GM23338 (cell line): ENCODE data around the gene SUCLG2. TPM values are rescaled to one million over a fixed set of nuclear protein-coding genes. Genes with fewer than 3 reads are reported as not detected.

Experiments
- ATAC-seq: fragments of 200-7000 bp; cut with Tn5 transposase; 3 replicates; pipeline ENCODE4 v1.9.1; 2020
- DNase-seq: peaks from one replicate; pipeline ENCODE4 v3.0.0-alpha.2; 2015; ENCODE audit warnings: low spot score
- H2AFZ ChIP-seq: fragments of 200-600 bp; sonication (generic); 2 replicates; pipeline ENCODE4 v1.8.0; 2016; ENCODE audit warnings: antibody characterized with exemption, mild to moderate bottlenecking, moderate library complexity
- H3F3A ChIP-seq: fragments of 200-600 bp; sonication (generic); replicated peaks from 2 replicates; pipeline ENCODE4 v1.8.0; 2017; ENCODE audit warnings: antibody characterized with exemption, mixed run types, low read depth
- H3K27ac ChIP-seq: fragments of 200-600 bp; sonication (generic); 2 replicates; pipeline ENCODE4 v1.6.1; 2016; ENCODE audit warnings: low read depth
- H3K27me3 ChIP-seq: fragments of 200-600 bp; sonication (generic); 2 replicates; pipeline ENCODE4 v1.8.0; 2016; ENCODE audit warnings: mild to moderate bottlenecking, mixed run types, moderate library complexity; ENCODE audit not compliant: insufficient read depth
- H3K36me3 ChIP-seq: fragments of 200-600 bp; sonication (generic); 2 replicates; pipeline ENCODE4 v1.8.0; 2016; ENCODE audit warnings: mild to moderate bottlenecking; ENCODE audit not compliant: insufficient read depth
- H3K4me1 ChIP-seq: fragments of 200-600 bp; sonication (generic); 2 replicates; pipeline ENCODE4 v1.8.0; 2016; ENCODE audit warnings: mild to moderate bottlenecking, moderate library complexity; ENCODE audit not compliant: insufficient read depth
- H3K4me2 ChIP-seq: fragments of 200-600 bp; sonication (generic); 2 replicates; pipeline ENCODE4 v1.7.1; 2017; ENCODE audit warnings: mixed run types
- H3K4me3 ChIP-seq: fragments of 200-600 bp; sonication (generic); 2 replicates; pipeline ENCODE4 v1.6.1; 2016; ENCODE audit warnings: mixed run types
- H3K79me2 ChIP-seq: fragments of 200-600 bp; sonication (generic); replicated peaks from 2 replicates; pipeline ENCODE4 v1.8.0; 2017; ENCODE audit warnings: mild to moderate bottlenecking; ENCODE audit not compliant: insufficient read depth
- H3K9me2 ChIP-seq: fragments of 200-600 bp; sonication (generic); 2 replicates; pipeline ENCODE4 v1.8.0; 2017; ENCODE audit not compliant: insufficient read depth
- H4K20me1 ChIP-seq: fragments of 200-600 bp; sonication (generic); replicated peaks from 2 replicates; pipeline ENCODE4 v1.8.0; 2017; ENCODE audit warnings: mild to moderate bottlenecking; ENCODE audit not compliant: insufficient read depth
- H3K27ac Mint-ChIP-seq: 2 replicates; pipeline ENCODE4 v1.8.0; 2020; ENCODE audit warnings: inconsistent platforms, mild to moderate bottlenecking, moderate library complexity, mixed read lengths
- H3K27me3 Mint-ChIP-seq: 3 replicates; pipeline ENCODE4 v1.8.0; 2022; ENCODE audit warnings: low read depth, mild to moderate bottlenecking, moderate library complexity, mixed read lengths, inconsistent platforms; ENCODE audit not compliant: insufficient read depth, poor library complexity
- H3K36me3 Mint-ChIP-seq: 3 replicates; pipeline ENCODE4 v1.8.0; 2021; ENCODE audit warnings: low read depth, mild to moderate bottlenecking, inconsistent platforms, moderate library complexity, mixed read lengths
- H3K4me1 Mint-ChIP-seq: 3 replicates; pipeline ENCODE4 v1.8.0; 2020; ENCODE audit warnings: mild to moderate bottlenecking, inconsistent platforms, mixed read lengths
- H3K4me3 Mint-ChIP-seq: 3 replicates; pipeline ENCODE4 v1.8.0; 2021; ENCODE audit warnings: moderate library complexity, mild to moderate bottlenecking, inconsistent platforms, mixed read lengths
- H3K9me3 Mint-ChIP-seq: 3 replicates; pipeline ENCODE4 v1.8.0; 2020; ENCODE audit warnings: moderate library complexity, mild to moderate bottlenecking, inconsistent platforms, mixed read lengths
- CREB1 ChIP-seq: fragments of 250-450 bp; sonication (Bioruptor Pico); IDR thresholded peaks from 2 replicates; pipeline ENCODE4 v1.5.0; 2020; ENCODE audit warnings: low read depth, mild to moderate bottlenecking, moderate library complexity
- CTCF ChIP-seq, 2 experiments: fragments of 200-600 bp in 1 of 2; sonication (generic) in 1 of 2; conservative IDR thresholded peaks; 2 replicates each; pipeline versions ENCODE4 v1.5.1 to v1.6.1; 2016 to 2017; ENCODE audit warnings: antibody characterized with exemption in 2 of 2, low read depth in 2 of 2, mild to moderate bottlenecking in 2 of 2, moderate library complexity in 1 of 2
- ETS1 ChIP-seq: IDR thresholded peaks from 2 replicates; pipeline ENCODE4 v1.6.1; 2016; ENCODE audit warnings: antibody characterized with exemption
- EZH2phosphoT487 ChIP-seq: fragments of 200-600 bp; sonication (generic); IDR thresholded peaks from one replicate; pipeline ENCODE4 v1.8.1; 2018; ENCODE audit warnings: antibody characterized with exemption; ENCODE audit not compliant: unreplicated experiment
- JUNB ChIP-seq: IDR thresholded peaks from one replicate; pipeline ENCODE4 v1.6.1; 2016; ENCODE audit warnings: antibody characterized with exemption; ENCODE audit not compliant: unreplicated experiment
- NANOG ChIP-seq: IDR thresholded peaks from 2 replicates; pipeline ENCODE4 v1.6.1; 2016; ENCODE audit warnings: antibody characterized with exemption, borderline replicate concordance
- REST ChIP-seq: IDR thresholded peaks from one replicate; pipeline ENCODE4 v1.6.1; 2018; ENCODE audit warnings: antibody characterized with exemption; ENCODE audit not compliant: unreplicated experiment
- STAT1 ChIP-seq: IDR thresholded peaks from one replicate; pipeline ENCODE4 v1.6.1; 2016; ENCODE audit warnings: antibody characterized with exemption; ENCODE audit not compliant: unreplicated experiment
- ZNF114 ChIP-seq: fragments of 250-450 bp; sonication (Bioruptor Pico); IDR thresholded peaks from 2 replicates; pipeline ENCODE4 v1.5.0; 2020; ENCODE audit warnings: mild to moderate bottlenecking, moderate library complexity
- ZNF331 ChIP-seq: fragments of 250-450 bp; sonication (Bioruptor Pico); IDR thresholded peaks from 2 replicates; pipeline ENCODE4 v1.5.0; 2020; ENCODE audit warnings: low read depth, mild to moderate bottlenecking, moderate library complexity
- polyA plus RNA-seq: library from polyadenylated mRNA; unstranded; fragments of >200 nt; fragmentation: Nextera tagmentation; extraction: Ambion mirVana; gene quantifications from 2 replicates; pipeline ENCODE4 v1.2.1, GENCODE V29; 2016
- total RNA-seq: library from RNA; depleted of rRNA; stranded (reverse); fragments of >200 nt; shearing (Covaris generic); gene quantifications from 2 replicates; pipeline ENCODE4 v1.2.3, GENCODE V29; 2014

The SUCLG2 gene
- total and polyA plus RNA-seq, 2 experiments from 2014 or later: 29.3 to 39.0 TPM

- TF ChIP-seq REST (no peak), ZNF114 (CRISPR knock-in tag) (no peak), CTCF (conservative IDR thresholded peaks at IDR 0.05; ENCODE audit: low read depth in 2 of 2) (no peak), JUNB (no peak), NANOG (no peak)
These were observed 292.6 kb downstream of the SUCLG2 start (continued) for GRCh38 chr3:67361770-67362169.

GRCh38 chr3:67361323-67361722 lies 293.1 kb downstream of the SUCLG2 start:
- peaks cover 14% of the 10 kb centered on the region; the same call in 2 of the 3 replicates for H3K4me1 Mint-ChIP-seq
- Histone ChIP-seq H3K4me3 (no peak overlapping the region), H3K4me1 (no peaks in the 10 kb centered on the region), H3K9me2 (no peaks in the 10 kb centered on the region; the same call in 1 of the 2 replicates), H3K4me2 (no peak overlapping the region), H4K20me1 (no peaks in the 10 kb centered on the region), H3K79me2 (no peaks in the 10 kb centered on the region), H3K27me3 (no peaks in the 10 kb centered on the region), H3K27ac (no peak overlapping the region), H3F3A (no peaks in the 10 kb centered on the region), H3K36me3 (no peaks in the 10 kb centered on the region), H2AFZ (no peak overlapping the region)
- peaks cover 2% of the 10 kb centered on the region for H3K27me3 Mint-ChIP-seq
- TF ChIP-seq REST: no peak
- no peak for TF ChIP-seq CTCF (conservative IDR thresholded peaks at IDR 0.05; ENCODE audit: low read depth in 2 of 2)
- no peak for TF ChIP-seq ZNF331
- TF ChIP-seq STAT1: no peak
- no peak for TF ChIP-seq CREB1
- no peak for TF ChIP-seq ETS1
- TF ChIP-seq ZNF114 (CRISPR knock-in tag): no peak
- no peak for TF ChIP-seq JUNB
- TF ChIP-seq EZH2phosphoT487: no peak
- no peak for TF ChIP-seq NANOG
- H3K36me3 Mint-ChIP-seq: no peaks in the 10 kb centered on the region
- no peak overlapping the region for H3K4me3 Mint-ChIP-seq
- ATAC-seq (no peak), DNase-seq (no peak)
- no peak overlapping the region for H3K27ac Mint-ChIP-seq
- no peaks in the 10 kb centered on the region for H3K9me3 Mint-ChIP-seq
